ENCODE measurements around the gene ECHDC3.
"Not testable (repeated sequence)": the region's sequence is repeated elsewhere in the genome, so short reads cannot be mapped to it uniquely, and the experiment has no call there.

The ECHDC3 gene, protein sequence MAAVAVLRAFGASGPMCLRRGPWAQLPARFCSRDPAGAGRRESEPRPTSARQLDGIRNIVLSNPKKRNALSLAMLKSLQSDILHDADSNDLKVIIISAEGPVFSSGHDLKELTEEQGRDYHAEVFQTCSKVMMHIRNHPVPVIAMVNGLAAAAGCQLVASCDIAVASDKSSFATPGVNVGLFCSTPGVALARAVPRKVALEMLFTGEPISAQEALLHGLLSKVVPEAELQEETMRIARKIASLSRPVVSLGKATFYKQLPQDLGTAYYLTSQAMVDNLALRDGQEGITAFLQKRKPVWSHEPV

DNA sequence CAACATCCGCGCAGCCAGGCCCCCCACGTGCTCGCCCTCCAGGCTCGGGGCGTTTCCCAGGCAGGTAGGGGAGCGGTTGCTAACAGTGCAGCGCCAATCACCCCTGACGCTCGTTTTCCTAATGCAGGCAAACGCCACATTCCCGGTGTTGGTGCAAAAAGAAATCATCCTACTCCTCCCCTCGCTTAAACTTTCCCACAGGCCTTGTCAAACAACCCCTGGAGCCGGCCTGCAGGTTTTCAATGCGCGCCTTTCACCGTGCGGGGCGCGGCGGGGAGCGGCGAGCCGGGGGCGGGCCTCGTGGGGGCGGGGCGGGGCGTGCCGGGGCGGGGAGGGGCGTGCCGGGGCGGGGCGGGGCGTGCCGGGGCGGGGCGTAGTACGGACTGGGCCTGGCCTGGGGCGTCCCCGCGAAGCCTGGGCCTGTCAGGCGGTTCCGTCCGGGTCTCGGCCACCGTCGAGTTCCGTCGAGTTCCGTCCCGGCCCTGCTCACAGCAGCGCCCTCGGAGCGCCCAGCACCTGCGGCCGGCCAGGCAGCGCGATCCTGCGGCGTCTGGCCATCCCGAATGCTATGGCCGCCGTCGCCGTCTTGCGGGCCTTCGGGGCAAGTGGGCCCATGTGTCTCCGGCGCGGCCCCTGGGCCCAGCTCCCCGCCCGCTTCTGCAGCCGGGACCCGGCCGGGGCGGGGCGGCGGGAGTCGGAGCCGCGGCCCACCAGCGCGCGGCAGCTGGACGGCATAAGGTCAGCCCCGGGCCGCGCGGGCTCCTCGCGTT lies at the start of gene ECHDC3:
Gene ECHDC3 (plus strand): TSS at position 374 of the 770 bp plus-strand sequence. CDS start 195 bp downstream, at position 569.
- DNase-seq: peak; percentile 24 to 54

- DNase-seq: no peak
Measured at GRCh38 chr10:11693376-11693775, 48.8 kb upstream of the ECHDC3 start.

- no peak for DNase-seq
Measured at GRCh38 chr10:11695779-11696178, 46.4 kb upstream of the ECHDC3 start.

- DNase-seq: no peak
Measured at GRCh38 chr10:11697718-11698527, 44.3 kb upstream of the ECHDC3 start.

- no peak for DNase-seq
Measured at GRCh38 chr10:11698691-11699549, 43.3 kb upstream of the ECHDC3 start.

- DNase-seq: no peak
Measured at GRCh38 chr10:11699550-11700097, 42.6 kb upstream of the ECHDC3 start.

- no peak for DNase-seq
Measured at GRCh38 chr10:11700539-11700938, 41.6 kb upstream of the ECHDC3 start.

- no peak for DNase-seq
Measured at GRCh38 chr10:11701451-11702095, 40.6 kb upstream of the ECHDC3 start.

GRCh38 chr10:11702264-11702663 lies 39.9 kb upstream of the ECHDC3 start:
- DNase-seq: no peak

DNA sequence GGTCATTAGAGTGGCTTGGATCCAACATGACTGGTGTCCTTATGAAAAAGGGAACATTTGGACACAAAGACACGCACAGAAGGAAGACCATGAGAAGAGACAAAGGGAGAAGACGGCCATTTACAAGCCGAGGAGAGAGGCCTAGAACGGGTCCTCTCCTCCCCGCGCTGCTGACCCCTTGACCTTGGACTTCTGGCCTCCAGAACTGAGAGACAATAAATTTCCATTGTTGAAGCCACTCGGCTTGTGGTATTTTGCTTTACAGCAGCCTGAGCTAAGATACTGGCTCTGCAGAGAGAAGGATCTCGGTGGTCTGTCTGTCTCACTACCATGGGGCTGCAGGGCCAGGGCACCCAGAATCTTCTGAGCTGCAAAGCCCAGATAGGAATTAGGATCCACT lies 38.1 kb upstream of the ECHDC3 start:
- no peak for DNase-seq

DNA sequence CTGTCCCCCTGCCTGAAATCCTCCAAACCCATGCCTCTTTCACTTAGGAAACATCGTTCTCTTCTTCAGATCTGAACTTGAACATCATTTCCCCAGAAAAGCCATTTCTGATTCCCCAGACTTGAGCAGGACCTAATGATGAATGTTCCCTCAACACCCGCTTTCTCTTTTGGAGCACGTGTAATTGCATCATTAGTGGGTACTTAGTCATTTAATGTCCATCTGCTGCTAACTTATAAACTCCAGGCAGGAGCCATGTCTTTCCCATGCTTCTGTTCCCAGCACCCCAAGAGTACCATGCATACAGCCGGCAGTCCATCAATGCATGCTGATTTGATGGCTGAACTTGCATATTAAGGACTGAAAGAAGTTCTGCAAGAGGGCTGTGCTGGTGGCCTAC lies 36.5 kb upstream of the ECHDC3 start:
- DNase-seq: no peak

- DNase-seq: no peak
Measured at GRCh38 chr10:11706895-11707567, 35.2 kb upstream of the ECHDC3 start.

- no peak for DNase-seq
Measured at GRCh38 chr10:11707624-11708350, 34.4 kb upstream of the ECHDC3 start.

DNA sequence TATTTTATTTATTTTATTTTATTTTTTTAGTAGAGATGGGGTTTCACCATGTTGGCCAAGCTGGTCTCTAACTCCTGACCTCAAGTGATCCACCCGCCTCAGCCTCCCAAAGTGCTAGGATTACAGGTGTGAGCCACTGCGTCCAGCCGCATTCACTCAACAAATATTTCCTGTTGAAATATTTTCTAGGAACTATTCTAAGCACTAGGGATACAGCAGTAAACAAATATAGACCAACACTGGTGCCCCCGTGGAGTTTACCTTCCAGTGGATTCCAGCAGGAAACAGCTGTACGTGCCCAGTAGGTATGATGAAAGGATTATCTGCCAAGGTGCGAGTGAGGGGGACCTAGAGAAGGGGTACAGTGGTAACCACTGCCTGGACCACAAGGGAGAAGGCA lies 33.4 kb upstream of the ECHDC3 start:
- not testable (repeated sequence) for DNase-seq

GRCh38 chr10:11712744-11713143 lies 29.4 kb upstream of the ECHDC3 start:
- DNase-seq: no peak

GRCh38 chr10:11713186-11713743 lies 28.9 kb upstream of the ECHDC3 start:
- DNase-seq: peak in 1 of 2 donors; percentile 25

DNA sequence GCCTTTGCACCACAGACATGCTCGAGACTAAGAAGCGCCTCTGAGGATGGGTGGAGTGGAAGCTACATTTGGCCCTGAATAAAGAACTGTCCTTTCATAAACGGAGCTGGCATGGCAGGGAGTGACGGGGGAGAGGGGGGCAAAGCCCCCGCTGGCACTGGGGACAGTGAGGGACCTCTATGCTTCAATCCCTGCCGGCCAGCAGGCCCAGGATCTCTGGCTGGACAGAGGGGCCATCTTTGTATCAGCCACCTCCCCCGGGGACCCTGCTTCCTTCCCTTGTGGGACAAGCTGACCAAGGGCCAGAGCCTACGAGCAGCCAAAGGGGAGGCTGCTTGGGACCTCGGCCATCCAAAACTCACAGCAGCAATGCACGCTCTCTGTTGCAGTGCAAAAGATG lies 28.2 kb upstream of the ECHDC3 start:
- DNase-seq: no peak

GRCh38 chr10:11714750-11715365 lies 27.3 kb upstream of the ECHDC3 start:
- no peak for DNase-seq

DNA sequence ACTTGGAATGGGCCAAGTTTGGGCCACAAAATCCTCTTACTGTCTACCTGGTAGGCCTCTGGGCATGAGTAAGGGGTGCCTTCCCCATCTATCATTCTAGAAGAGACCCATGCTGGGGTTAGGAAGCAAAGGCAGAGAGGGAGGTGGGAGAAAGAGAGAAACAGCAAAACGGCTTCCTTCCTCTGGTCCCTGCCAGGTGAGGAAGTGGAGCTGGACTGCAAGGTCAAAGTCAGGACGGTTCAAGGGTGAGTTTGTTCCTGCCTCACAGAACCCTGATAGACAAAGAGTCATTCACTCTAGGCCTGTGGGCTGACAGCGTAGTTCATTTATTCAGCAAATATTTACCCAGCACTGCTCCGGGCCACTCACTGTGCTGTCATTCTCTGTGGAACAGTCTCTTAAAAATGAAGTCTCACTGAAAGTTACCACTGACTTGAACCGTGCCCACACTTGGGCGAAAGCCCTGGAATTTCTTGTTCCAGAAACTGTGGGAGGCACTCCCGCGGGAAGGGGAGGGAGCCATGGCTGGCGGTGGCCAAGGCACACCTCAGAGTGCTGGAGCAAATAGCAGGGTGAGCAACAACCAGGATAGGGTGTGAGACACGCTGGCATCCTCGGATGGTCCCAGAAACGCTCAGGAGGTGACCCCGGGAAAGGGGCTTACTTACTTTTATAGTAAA lies 26.2 kb upstream of the ECHDC3 start:
- no peak for DNase-seq

Measured in CD4-positive, alpha-beta T cell treated with Interleukin-4 for 1 hour (primary cell).